Measurements from ENCODE around the gene MSL3B.
A peak's percentile ranks its signal among the peaks of the same experiment; 100 is the strongest.

MSL3B gene

DNA sequence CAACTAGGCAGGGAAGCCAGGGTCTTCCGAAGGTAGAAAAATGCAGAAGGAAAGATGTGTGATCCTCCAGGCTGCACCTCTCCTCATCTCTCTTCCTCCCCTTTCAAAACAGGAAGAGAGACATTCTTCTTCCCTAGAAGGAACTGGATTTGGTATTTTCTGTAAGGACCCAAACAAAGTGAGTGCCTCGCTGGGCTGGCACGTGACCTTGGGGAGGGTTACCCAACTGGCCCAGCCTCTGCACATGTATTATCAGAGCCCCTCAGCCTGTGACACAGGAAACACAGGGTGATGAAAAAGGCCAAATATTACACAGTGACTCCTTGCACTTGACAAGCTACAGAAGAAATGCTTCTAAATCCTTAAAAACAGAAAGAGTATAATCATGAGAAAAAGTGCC lies 16.1 kb downstream of the MSL3B start:
- DNase-seq: no peak
- no peaks in the 10 kb centered on the region for H3K9me3 Mint-ChIP-seq
- intact Hi-C loops (cut with micrococcal nuclease): loop anchor here (10.0 kb wide), 3 partner anchors 287 to 587 kb away; partner anchors contain the start of gene USP40
- H3K4me1 Mint-ChIP-seq (ENCODE audit: low read depth): peaks cover 19% of the 10 kb centered on the region
- peaks cover 67% of the 10 kb centered on the region for H3K36me3 Mint-ChIP-seq
- ChIA-PET CTCF (no interaction called here), POLR2A (no interaction called here)
- H3K4me3 Mint-ChIP-seq: peak overlapping the region; percentile 92
- H3K27me3 Mint-ChIP-seq: peaks cover 1% of the 10 kb centered on the region
- no peak overlapping the region for H3K27ac Mint-ChIP-seq

DNA sequence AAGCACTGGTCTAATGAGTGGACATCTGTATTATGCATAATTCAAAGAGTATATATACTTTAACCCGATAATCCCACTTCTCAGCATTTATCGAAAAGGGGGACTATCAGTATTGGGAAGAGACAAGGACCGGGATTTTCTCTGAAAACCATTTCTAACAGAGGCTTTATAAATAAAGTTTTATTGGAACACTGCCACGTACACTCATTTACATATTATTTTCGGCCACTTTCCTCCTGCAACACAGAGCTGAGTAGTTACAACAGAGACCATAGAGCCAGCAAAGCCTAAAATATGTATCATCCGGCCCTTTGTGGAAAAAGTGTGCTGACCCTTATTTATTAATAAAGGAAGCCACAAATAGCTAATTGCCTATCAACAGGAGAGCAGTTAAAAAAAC lies 17.0 kb downstream of the MSL3B start:
- DNase-seq: no peak
- POLR2A ChIA-PET: no interaction called here
- intact Hi-C loops (cut with micrococcal nuclease): loop anchor here (10.0 kb wide), 3 partner anchors 286 to 586 kb away; partner anchors contain the start of gene USP40
- no peak overlapping the region for H3K27ac Mint-ChIP-seq
- H3K27me3 Mint-ChIP-seq: peaks cover 1% of the 10 kb centered on the region
- peaks cover 75% of the 10 kb centered on the region for H3K36me3 Mint-ChIP-seq
- no peak overlapping the region for H3K4me3 Mint-ChIP-seq
- CTCF ChIA-PET: no interaction called here
- peaks cover 19% of the 10 kb centered on the region for H3K4me1 Mint-ChIP-seq (ENCODE audit: low read depth)
- H3K9me3 Mint-ChIP-seq: no peaks in the 10 kb centered on the region

DNA sequence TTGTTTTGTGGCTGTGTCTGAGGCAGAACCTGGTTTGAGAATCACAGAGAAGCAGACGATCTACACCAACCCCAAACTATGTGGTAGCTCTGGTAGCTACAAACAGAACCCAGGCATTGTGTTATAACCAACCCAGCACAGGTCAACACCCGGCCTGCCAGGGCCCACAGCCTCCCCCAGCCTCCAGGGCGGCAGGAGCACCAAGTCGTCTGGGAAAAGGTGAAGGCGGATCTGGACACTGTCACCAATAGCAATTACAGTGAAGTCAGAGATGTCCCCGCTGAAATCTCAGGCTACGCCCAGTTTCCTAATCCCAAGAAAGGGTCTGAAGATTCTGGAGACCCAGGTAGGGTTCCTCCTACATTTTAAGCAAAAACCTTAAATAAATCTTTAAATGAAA lies 17.4 kb downstream of the MSL3B start:
- ChIA-PET POLR2A (no interaction called here), CTCF (no interaction called here)
- no peak for DNase-seq
- H3K27me3 Mint-ChIP-seq: peaks cover 1% of the 10 kb centered on the region
- intact Hi-C loops (cut with micrococcal nuclease): loop anchor here (10.0 kb wide), 3 partner anchors 286 to 586 kb away; partner anchors contain the start of gene USP40
- H3K36me3 Mint-ChIP-seq: peaks cover 79% of the 10 kb centered on the region
- no peak overlapping the region for H3K27ac Mint-ChIP-seq
- no peaks in the 10 kb centered on the region for H3K9me3 Mint-ChIP-seq
- no peak overlapping the region for H3K4me3 Mint-ChIP-seq
- peaks cover 19% of the 10 kb centered on the region for H3K4me1 Mint-ChIP-seq (ENCODE audit: low read depth)

DNA sequence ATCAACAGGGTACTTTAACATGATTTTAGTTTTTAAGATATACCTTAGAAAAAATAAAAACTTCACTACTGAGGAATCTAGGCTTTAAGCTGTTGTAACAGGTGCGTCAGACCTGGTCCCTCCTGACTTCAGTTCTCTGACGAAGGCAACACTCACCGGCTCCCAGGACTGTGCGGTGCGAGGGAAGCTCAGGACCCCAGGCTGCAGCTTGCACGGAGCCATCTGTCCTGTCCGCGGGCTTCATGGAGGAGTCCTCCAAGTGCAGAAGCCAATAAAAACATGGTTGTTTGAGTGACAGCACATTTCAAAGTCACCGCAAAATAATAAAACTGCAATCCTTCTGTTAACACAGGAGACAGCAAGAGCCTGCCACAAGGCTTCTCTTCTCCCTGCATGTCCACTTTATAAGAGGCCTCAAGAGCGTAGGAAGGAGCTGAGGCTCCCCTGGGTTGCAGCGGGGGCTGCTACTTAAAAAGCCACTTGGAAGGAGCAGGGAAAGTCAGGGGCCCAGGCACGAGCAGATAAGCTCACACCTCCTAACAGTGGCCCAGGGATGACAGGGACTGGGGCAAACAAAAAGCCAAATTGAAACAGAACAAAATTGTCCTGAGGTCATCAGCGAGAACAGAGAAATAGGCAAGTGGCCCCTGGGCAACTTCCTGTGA lies 18.4 kb downstream of the MSL3B start:
- H3K36me3 Mint-ChIP-seq: peaks cover 88% of the 10 kb centered on the region
- H3K4me1 Mint-ChIP-seq (ENCODE audit: low read depth): peaks cover 9% of the 10 kb centered on the region
- H3K27ac Mint-ChIP-seq: no peak overlapping the region
- H3K27me3 Mint-ChIP-seq: peaks cover 1% of the 10 kb centered on the region
- POLR2A ChIA-PET: no interaction called here
- H3K9me3 Mint-ChIP-seq: no peaks in the 10 kb centered on the region
- DNase-seq: no peak
- CTCF ChIA-PET: interaction anchor here (2.2 kb wide), 1 partner anchor 8 kb away, joined by 10 read pairs; no protein-coding TSS in a partner anchor
- intact Hi-C loops (cut with micrococcal nuclease): loop anchor here (10.0 kb wide), 3 partner anchors 285 to 585 kb away; partner anchors contain the start of gene USP40
- H3K4me3 Mint-ChIP-seq: no peak overlapping the region

DNA sequence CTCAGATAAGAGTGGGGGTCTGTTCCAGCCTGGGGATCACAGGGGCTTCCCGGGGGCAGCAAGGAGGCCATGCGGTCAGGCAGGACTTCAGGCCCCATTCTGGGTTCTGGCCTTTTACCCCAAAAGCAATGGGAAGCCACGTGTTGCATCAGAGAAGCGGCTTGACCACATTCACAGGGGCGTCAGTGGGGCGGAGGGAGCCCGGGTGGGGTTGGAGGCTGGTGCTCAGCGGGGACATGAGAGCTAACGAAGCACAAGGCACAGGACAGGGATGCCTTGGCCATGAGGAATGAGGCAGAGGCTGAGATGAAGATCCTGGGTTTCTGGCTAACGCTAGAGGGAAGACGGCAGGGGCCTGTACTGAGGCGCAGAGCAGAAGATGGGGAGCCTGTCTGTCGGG lies 19.9 kb downstream of the MSL3B start:
- peaks cover 7% of the 10 kb centered on the region for H3K4me1 Mint-ChIP-seq (ENCODE audit: low read depth)
- H3K4me3 Mint-ChIP-seq: no peak overlapping the region
- intact Hi-C loops (cut with micrococcal nuclease): no loop called here
- peaks cover 93% of the 10 kb centered on the region for H3K36me3 Mint-ChIP-seq
- H3K27ac Mint-ChIP-seq: no peak overlapping the region
- ChIA-PET POLR2A (no interaction called here), CTCF (interaction anchor here (2.2 kb wide), 1 partner anchor 10 kb away, joined by 10 read pairs; no protein-coding TSS in a partner anchor)
- no peaks in the 10 kb centered on the region for H3K27me3 Mint-ChIP-seq
- DNase-seq: no peak
- H3K9me3 Mint-ChIP-seq: no peaks in the 10 kb centered on the region

DNA sequence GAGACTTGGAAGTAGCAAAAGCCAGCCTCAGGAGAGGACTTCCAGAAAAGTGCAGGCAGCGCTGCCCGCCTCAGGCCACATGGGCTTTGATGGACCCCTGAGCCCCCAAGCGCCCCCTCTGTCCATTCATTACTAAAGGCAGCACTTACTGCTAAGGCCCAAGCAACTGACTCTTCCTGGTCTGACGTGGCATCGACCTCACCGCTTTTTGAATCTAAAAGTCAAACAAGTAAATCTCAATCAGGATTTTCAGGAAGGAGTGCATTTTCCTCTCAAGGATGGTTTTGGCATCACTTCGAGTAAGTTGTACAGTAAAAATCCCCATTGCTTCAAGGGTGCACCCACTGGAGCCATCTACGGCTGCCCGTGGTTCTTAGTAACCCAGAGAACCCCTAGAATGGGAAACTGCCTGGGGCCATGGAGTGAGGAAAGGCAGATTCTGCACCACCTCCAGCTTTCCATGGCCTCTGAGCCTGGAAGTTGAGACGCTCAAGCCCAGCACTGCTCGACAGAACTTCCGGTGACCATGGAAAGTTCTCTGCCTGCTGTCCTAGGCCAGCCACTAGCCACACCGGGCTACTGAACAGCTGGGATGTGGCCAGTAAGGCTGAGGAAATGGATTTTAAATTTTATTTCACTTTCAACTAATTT lies 20.8 kb downstream of the MSL3B start:
- Mint-ChIP-seq H3K27ac (no peak overlapping the region), H3K4me3 (no peak overlapping the region), H3K36me3 (peaks cover 92% of the 10 kb centered on the region), H3K27me3 (no peaks in the 10 kb centered on the region), H3K4me1 (ENCODE audit: low read depth) (peaks cover 3% of the 10 kb centered on the region), H3K9me3 (no peaks in the 10 kb centered on the region)
- no peak for DNase-seq
- ChIA-PET POLR2A (no interaction called here), CTCF (interaction anchor here (0.5 kb wide), 1 partner anchor 10 kb away, joined by 3 read pairs; no protein-coding TSS in a partner anchor)
- intact Hi-C loops (cut with micrococcal nuclease): no loop called here

DNA sequence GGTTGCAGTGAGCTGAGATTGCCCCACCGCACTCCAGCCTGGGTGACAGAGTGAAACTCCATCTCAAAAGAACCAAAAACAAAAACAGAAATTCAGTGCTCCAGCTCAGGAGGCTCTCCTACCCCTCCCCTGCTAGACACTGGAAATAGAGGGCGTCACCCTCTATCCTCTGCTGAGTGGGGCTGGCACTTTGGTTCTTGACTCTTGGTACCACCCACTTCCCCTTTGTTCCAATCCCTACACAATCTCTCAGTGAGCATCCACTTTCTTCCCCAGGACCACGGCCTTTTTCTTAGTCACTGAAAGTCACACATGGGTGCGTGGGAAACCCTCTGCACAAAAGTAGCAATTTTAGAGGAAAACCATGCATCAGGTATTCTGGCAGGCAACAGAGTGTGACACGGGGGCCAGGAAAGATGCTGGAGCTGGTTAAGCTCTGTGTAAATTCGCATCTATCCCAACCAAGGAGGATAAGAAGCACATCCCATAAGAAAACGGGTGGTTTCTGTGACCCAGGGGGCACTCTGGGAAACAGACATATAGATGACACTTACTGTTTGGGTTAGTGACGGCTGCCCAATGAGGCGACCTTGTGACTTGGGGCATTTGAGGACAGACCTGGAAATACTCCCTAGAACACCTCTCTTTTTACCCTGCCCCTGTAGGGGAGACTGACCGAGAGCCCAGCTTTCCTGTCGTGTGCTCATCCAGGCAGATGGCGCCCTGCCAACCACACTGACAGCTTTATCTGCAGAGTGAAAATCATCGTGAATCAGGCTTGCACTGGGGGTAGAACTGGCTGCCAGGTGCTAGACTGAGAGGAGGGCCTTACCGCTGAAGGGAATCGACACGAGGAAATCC lies 21.6 kb downstream of the MSL3B start:
- Mint-ChIP-seq H3K4me1 (ENCODE audit: low read depth) (peaks cover under 1% of the 10 kb centered on the region), H3K27ac (no peak overlapping the region), H3K4me3 (no peak overlapping the region), H3K9me3 (no peaks in the 10 kb centered on the region), H3K36me3 (peaks cover 91% of the 10 kb centered on the region), H3K27me3 (no peaks in the 10 kb centered on the region)
- ChIA-PET CTCF (interaction anchor here (0.5 kb wide), 1 partner anchor 11 kb away, joined by 3 read pairs; no protein-coding TSS in a partner anchor), POLR2A (no interaction called here)
- intact Hi-C loops (cut with micrococcal nuclease): no loop called here
- DNase-seq: no peak

DNA sequence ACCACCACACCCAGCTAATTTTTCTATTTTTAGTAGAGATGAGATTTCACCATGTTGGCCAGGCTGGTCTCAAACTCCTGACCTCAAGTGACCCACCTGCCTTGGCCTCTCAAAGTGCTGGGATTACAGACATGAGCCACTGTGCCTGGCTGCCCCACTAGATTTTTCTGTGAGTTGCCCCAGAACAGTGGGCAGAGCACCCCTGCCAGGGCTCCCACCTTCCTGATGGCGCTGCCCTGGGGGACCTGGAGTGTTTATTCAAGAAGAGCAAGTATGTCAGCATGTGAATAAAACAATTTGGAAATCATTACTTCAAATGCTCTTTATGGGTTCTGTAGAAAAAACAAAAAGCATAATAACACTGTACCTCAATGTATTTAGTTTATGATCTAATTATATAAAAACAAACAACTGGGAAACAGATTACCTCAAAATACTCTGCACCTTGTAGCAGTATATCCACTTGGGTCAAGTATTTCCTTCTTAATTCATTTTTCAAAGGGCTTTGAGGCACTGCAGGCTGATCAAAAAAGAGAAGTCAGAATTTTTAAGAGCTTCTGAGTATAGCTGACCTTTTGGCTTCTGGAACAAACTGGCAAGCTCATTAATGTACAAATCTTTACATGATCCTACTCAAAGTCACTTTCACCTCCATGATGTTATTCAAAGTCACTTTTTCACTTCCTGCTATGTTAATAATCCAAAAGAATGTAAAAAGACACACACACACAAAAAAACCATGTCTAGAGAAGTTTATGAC lies 22.7 kb downstream of the MSL3B start:
- Mint-ChIP-seq H3K4me1 (ENCODE audit: low read depth) (no peaks in the 10 kb centered on the region), H3K9me3 (no peaks in the 10 kb centered on the region), H3K27me3 (no peaks in the 10 kb centered on the region), H3K36me3 (peaks cover 93% of the 10 kb centered on the region), H3K27ac (no peak overlapping the region), H3K4me3 (no peak overlapping the region)
- no peak for DNase-seq
- ChIA-PET POLR2A (no interaction called here), CTCF (no interaction called here)
- intact Hi-C loops (cut with micrococcal nuclease): no loop called here

DNA sequence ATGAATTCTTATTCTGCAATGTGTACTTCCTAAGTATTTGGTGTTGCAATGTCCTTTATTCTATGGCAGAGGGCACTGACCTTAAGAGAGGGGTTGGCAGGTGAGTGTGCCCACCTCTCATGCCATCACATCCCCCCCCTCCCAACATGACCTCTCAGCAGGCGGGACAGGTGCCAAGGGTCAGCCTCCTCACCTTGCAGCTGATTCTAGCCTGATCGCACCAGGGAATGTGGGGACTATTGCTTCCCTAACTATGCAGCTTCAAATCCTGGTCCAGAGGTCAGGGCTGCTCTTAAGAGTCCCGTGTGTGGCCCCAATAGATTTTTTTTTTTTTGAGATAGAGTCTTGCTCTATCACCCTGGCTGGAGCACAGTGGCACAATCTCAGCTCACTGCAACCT lies 23.4 kb downstream of the MSL3B start:
- CTCF ChIA-PET: no interaction called here

DNA sequence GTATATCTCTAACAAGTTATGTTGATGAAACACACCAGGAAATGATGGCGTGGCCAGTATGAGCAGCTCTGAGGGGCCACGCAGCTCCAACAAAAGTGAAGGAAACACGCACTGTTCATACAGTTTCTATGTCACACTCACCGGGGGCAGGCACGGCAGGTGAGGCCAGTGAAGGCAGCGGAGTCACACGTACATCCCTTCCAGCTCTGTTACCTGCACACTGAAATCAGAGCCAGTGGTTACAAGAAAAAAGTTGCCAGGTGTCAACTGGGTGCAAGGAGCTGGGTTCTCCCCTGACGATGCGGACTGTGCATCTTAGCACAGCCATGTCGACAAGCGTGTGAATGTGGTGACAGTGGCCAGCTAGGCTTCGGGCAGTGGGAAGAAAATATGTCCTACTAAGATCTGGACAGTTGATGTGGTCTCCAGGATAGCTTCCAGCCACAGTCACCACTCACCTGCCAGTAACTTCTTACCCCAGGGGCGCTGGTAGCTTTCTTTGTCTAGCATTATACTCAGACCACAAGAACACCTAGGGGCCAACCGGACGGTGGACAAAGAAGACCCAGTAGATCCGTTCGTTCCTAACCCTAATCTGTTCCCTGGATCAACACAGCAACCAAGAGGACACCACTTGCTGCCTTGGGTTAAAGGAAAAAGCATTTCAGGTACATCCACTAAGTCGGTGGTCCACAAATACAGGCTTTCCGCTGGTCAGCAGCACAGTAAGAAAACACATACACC lies 23.9 kb downstream of the MSL3B start:
- Mint-ChIP-seq H3K36me3 (peaks cover 94% of the 10 kb centered on the region), H3K4me3 (no peak overlapping the region), H3K27ac (no peak overlapping the region), H3K9me3 (no peaks in the 10 kb centered on the region), H3K27me3 (no peaks in the 10 kb centered on the region), H3K4me1 (ENCODE audit: low read depth) (peaks cover 3% of the 10 kb centered on the region)
- ChIA-PET CTCF (interaction anchor here (5.7 kb wide), 1 partner anchor 14 kb away, joined by 26 read pairs; no protein-coding TSS in a partner anchor), POLR2A (no interaction called here)
- no peak for DNase-seq
- intact Hi-C loops (cut with micrococcal nuclease): no loop called here

More for the DNA sequence above, 23.4 kb downstream of the MSL3B start:
- no peaks in the 10 kb centered on the region for H3K9me3 Mint-ChIP-seq
- intact Hi-C loops (cut with micrococcal nuclease): no loop called here
- H3K27ac Mint-ChIP-seq: no peak overlapping the region
- DNase-seq: no peak
- no peak overlapping the region for H3K4me3 Mint-ChIP-seq
- H3K4me1 Mint-ChIP-seq (ENCODE audit: low read depth): peaks cover 3% of the 10 kb centered on the region
- POLR2A ChIA-PET: no interaction called here
- H3K36me3 Mint-ChIP-seq: peaks cover 94% of the 10 kb centered on the region
- H3K27me3 Mint-ChIP-seq: no peaks in the 10 kb centered on the region

DNA sequence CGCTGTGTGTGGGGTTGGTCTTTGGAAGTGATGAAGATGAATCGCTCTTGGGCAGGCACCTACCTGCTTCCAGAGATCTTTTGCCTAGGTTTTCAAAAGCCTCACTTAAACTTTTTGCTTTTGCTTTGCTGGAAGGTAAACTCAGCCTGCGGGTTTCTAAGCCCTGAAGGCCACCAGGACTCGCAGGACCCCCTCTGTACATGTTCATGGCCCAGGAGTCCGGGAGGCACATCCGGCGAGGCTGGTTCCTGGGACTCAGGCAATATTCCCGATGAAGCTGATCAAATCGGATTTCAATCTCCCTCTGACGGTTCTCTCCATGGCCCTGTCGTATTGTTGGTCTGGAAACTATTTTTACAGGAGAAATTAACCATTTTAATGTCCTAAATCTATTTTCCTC lies 27.0 kb downstream of the MSL3B start:
- Mint-ChIP-seq H3K9me3 (no peaks in the 10 kb centered on the region), H3K4me1 (ENCODE audit: low read depth) (peaks cover 10% of the 10 kb centered on the region), H3K27me3 (no peaks in the 10 kb centered on the region), H3K27ac (no peak overlapping the region), H3K4me3 (no peak overlapping the region), H3K36me3 (peaks cover 96% of the 10 kb centered on the region)
- POLR2A ChIA-PET: no interaction called here
- intact Hi-C loops (cut with micrococcal nuclease): no loop called here
- CTCF ChIA-PET: interaction anchor here (5.7 kb wide), 1 partner anchor 17 kb away, joined by 26 read pairs; no protein-coding TSS in a partner anchor
- no peak for DNase-seq
